Mucosa of descending colon (tissue), 3 donors: ENCODE measurements around the gene KDM2B. TPM values are rescaled to one million over a fixed set of nuclear protein-coding genes. Genes with fewer than 3 reads are reported as not detected.
"Not testable (repeated sequence)": the region's sequence is repeated elsewhere in the genome, so short reads cannot be mapped to it uniquely, and the experiment has no call there.

ENCODE experiments used
- ATAC-seq: fragments of 200-7000 bp; cut with Tn5 transposase; one replicate; pipeline ENCODE4 v1.9.1; 2020; ENCODE audit warnings: mild to moderate bottlenecking, moderate library complexity
- DNase-seq, 3 donors: peaks; one replicate each; pipeline ENCODE4 v3.0.0-alpha.2; 2020
- H3K36me3 ChIP-seq: fragments of 200-600 bp; one replicate; pipeline ENCODE4 v1.8.0; 2021; ENCODE audit warnings: low read depth, mild to moderate bottlenecking
- H3K4me1 ChIP-seq: fragments of 200-600 bp; one replicate; pipeline ENCODE4 v1.8.0; 2021; ENCODE audit warnings: low read depth, mild to moderate bottlenecking
- H3K4me3 ChIP-seq: fragments of 200-600 bp; one replicate; pipeline ENCODE4 v1.8.0; 2021; ENCODE audit warnings: mild to moderate bottlenecking
- H3K9me3 ChIP-seq: fragments of 200-600 bp; one replicate; pipeline ENCODE4 v1.8.0; 2021; ENCODE audit warnings: mild to moderate bottlenecking
- CTCF ChIP-seq: fragments of 200-600 bp; IDR thresholded peaks from one replicate; pipeline ENCODE4 v1.8.0; 2022; ENCODE audit warnings: antibody characterized with exemption, mild to moderate bottlenecking
- intact Hi-C, 2 donors: fragments of 100-400 bp; cut with DNase I in 1 of 2; cut with micrococcal nuclease in 1 of 2; formaldehyde crosslinking; loops; one replicate each; pipeline versions ENCODE4 v1.11.0 to v1.11.1; 2022; cut with DNase I, micrococcal nuclease
- total RNA-seq, 3 donors: library from RNA; stranded (reverse); fragmentation: NEBNext Ultra II Directional in 2 of 3; extraction: Animal tissue kit (Norgen Biotek cat#: 25700) in 2 of 3; gene quantifications; one replicate each; pipeline versions ENCODE4 v1.2.1 to v1.2.4, GENCODE V29; 2021 to 2023
- donor health status: DM: no; HTN: no; CAD: no; lungs with moderate emphysema.
- donor health status: DM: no; HTN: no; CAD: no.
- donor health status: DM: no; HTN: yes; CAD: no.

KDM2B gene
- total RNA-seq, 3 donors from 2014 or later = 17.9 to 24.5 (median 18.3) TPM

DNA sequence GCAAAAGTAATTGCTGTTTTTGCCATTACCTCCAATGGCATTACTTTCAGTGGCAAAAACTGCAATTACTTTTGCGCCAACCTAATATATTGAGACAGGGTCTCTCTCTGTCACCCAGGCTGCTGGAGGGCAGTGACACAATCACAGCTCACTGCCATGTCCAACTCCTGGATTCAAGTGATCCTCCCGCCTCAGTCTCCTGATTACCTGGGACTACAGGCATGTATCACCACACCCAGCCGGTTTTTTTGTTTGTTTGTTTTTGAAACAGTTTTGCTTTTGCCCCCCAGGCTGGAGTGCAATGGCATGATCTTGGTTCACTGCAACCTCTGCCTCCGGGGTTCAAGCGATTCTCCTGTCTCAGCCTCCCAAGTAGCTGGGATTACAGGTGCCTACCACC, 15.7 kb upstream of the KDM2B start:
- H3K36me3 ChIP-seq = no peaks in the 10 kb centered on the region
- intact Hi-C loops = no loop called here
- no peak overlapping the region for H3K4me3 ChIP-seq
- H3K4me1 ChIP-seq = peaks cover 11% of the 10 kb centered on the region
- TF ChIP-seq CTCF = no peak
- no peaks in the 10 kb centered on the region for H3K9me3 ChIP-seq
- DNase-seq = no peak
- ATAC-seq = no peak

GRCh38 chr12:121595520-121595919, 14.7 kb upstream of the KDM2B start:
- ATAC-seq (no peak), DNase-seq (no peak)
- H3K4me1 ChIP-seq = peaks cover 9% of the 10 kb centered on the region
- intact Hi-C loops = no loop called here
- H3K4me3 ChIP-seq = no peak overlapping the region
- TF ChIP-seq CTCF = no peak
- no peaks in the 10 kb centered on the region for H3K9me3 ChIP-seq
- no peaks in the 10 kb centered on the region for H3K36me3 ChIP-seq

GRCh38 chr12:121592320-121592719, 11.5 kb upstream of the KDM2B start:
- TF ChIP-seq CTCF = no peak
- intact Hi-C loops = no loop called here
- Histone ChIP-seq H3K9me3 (no peaks in the 10 kb centered on the region), H3K36me3 (no peaks in the 10 kb centered on the region), H3K4me1 (no peaks in the 10 kb centered on the region), H3K4me3 (no peak overlapping the region)
- DNase-seq (no peak), ATAC-seq (no peak)

DNA sequence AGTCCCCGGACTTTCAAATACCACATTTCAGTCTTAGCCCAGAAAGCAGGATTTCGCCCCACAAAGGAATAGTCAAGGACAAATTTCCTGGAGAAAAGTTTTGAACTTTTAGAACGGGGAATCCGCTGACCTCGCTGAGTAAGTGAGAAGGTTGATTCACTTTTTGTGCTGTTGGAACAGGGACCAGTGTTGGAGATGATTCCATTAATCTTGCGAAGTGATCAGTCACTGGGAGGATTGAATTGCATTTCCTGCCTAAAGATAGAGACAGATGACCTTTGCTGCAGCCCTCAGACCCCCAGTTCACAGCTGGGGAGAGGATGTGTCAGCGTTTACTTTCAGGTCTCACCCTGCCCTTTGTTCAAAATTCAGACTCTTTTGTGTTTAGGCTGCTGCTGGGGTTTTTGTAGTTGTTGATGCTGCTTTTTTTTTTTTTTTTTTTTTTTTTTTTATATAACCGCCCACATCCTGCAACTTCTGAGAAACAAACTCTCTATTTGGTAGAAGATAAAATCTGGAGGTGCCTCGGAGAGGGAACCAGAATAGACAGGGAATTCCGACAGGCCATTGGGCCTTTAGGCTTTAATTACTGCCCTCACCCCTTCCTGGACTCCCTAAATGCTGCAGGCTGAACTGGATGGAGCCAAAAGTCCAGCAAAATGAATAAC, 9.8 kb upstream of the KDM2B start:
- no peak for DNase-seq
- H3K4me3 ChIP-seq = no peak overlapping the region
- ATAC-seq = peak; percentile 66
- no peaks in the 10 kb centered on the region for H3K4me1 ChIP-seq
- intact Hi-C loops = no loop called here
- H3K36me3 ChIP-seq = no peaks in the 10 kb centered on the region
- TF ChIP-seq CTCF = no peak
- H3K9me3 ChIP-seq = no peaks in the 10 kb centered on the region

GRCh38 chr12:121584885-121585284, 4.1 kb upstream of the KDM2B start:
- H3K36me3 ChIP-seq, DNase-seq, H3K4me3 ChIP-seq, intact Hi-C loops, H3K4me1 ChIP-seq, H3K9me3 ChIP-seq, ATAC-seq: not testable (repeated sequence)

DNA sequence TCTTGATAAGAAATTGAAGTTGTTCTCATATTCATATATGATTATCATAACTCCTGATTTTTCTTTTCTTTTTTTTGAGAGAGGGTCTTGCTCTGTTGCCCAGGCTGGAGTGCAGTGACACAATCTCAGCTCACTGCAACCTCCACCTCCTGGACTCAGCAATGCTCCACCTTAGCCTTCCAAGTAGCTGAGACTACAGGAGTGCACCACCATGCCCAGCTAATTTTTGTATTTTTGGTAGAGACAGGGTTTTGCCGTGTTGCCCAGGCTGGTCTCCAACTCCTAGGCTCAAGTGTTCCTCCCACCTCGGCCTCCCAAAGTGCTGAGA, 2.5 kb upstream of the KDM2B start:
- DNase-seq, H3K4me1 ChIP-seq, H3K9me3 ChIP-seq, H3K36me3 ChIP-seq, H3K4me3 ChIP-seq, ATAC-seq, intact Hi-C loops: not testable (repeated sequence)
